K562 (cell line): ENCODE data around the gene GALK2. TPM values are rescaled to one million over a fixed set of nuclear protein-coding genes. Genes with fewer than 3 reads are reported as not detected.

Experiments used
- ATAC-seq: fragments of 200-7000 bp; cut with Tn5 transposase; 3 replicates; pipeline ENCODE4 v1.9.1; 2020; ENCODE audit warnings: moderate library complexity
- BruUV-seq: library from RNA; stranded (reverse); fragments of 400-500 nt; replicated peaks from 2 replicates; lab custom pipeline; 2021; lab: Mats Ljungman, UMichigan
- CTCF ChIA-PET: fragments of 300-600 bp; formaldehyde crosslinking; extraction: SDS; loops from one replicate; lab custom pipeline; 2021; ENCODE audit warnings: low intra/inter-chr PET ratio; lab: Yijun Ruan, JAX
- POLR2A ChIA-PET: fragments of 300-600, 350-650 bp; sonication (Branson Sonifier 250); formaldehyde crosslinking; extraction: SDS; loops from one replicate; lab custom pipeline; 2021; ENCODE audit warnings: antibody characterized with exemption, inconsistent platforms; lab: Yijun Ruan, JAX
- DNase-seq, 4 experiments: peaks; one replicate each; pipeline versions ENCODE4 v3.0.0 to v3.0.0-alpha.2; 2011 to 2018; ENCODE audit warnings: low spot score in 3 of 4, mixed read lengths in 3 of 4; ENCODE audit errors: extremely low read depth in 1 of 4
- FAIRE-seq: peaks from 2 replicates; lab custom pipeline; 2011; peaks lifted over from hg19 to GRCh38; lab: Jason Lieb, UNC
- H2AFZ ChIP-seq: 2 replicates; pipeline ENCODE4 v1.6.0; 2011; ENCODE audit warnings: low read depth, low read length, control low read depth, inconsistent platforms
- H3K27ac ChIP-seq: fragments of 200-600 bp; 3 replicates; pipeline ENCODE4 v1.8.0; 2011; ENCODE audit warnings: low read depth, mild to moderate bottlenecking, control low read depth, inconsistent platforms, low read length, moderate library complexity, mixed read lengths; ENCODE audit errors: extremely low read depth
- H3K27me3 ChIP-seq, 2 experiments: fragments of 300-600 bp in 1 of 2; 2 replicates in 1 of 2; 3 replicates in 1 of 2; pipeline versions ENCODE4 v1.6.0 to v1.8.0; 2011; ENCODE audit warnings: inconsistent platforms in 2 of 2, low read length in 2 of 2, mild to moderate bottlenecking in 1 of 2, mixed read lengths in 1 of 2, moderate library complexity in 1 of 2; ENCODE audit not compliant: control insufficient read depth in 2 of 2, insufficient read depth in 2 of 2
- H3K36me3 ChIP-seq: fragments of 300-600 bp; 3 replicates; pipeline ENCODE4 v1.8.0; 2011; ENCODE audit warnings: mild to moderate bottlenecking, low read length, inconsistent platforms; ENCODE audit not compliant: control insufficient read depth, insufficient read depth
- H3K4me1 ChIP-seq, 2 experiments: fragments of 200-600 bp in 1 of 2; replicated peaks in 1 of 2; 2 replicates in 1 of 2; 3 replicates in 1 of 2; pipeline versions ENCODE4 v1.5.1 to v1.8.0; 2011; ENCODE audit warnings: inconsistent platforms in 2 of 2, low read length in 2 of 2, mild to moderate bottlenecking in 1 of 2, mixed read lengths in 1 of 2, moderate library complexity in 1 of 2; ENCODE audit not compliant: control insufficient read depth in 2 of 2, insufficient read depth in 2 of 2
- H3K4me2 ChIP-seq: 2 replicates; pipeline ENCODE4 v1.6.1; 2011; ENCODE audit warnings: low read length, control low read depth, inconsistent platforms, mixed read lengths; ENCODE audit not compliant: insufficient read depth
- H3K4me3 ChIP-seq: fragments of 200-600 bp; sonication (generic), shearing (Covaris generic); 2 replicates; pipeline ENCODE4 v1.5.1; 2016; ENCODE audit warnings: control low read depth, inconsistent platforms
- H3K79me2 ChIP-seq: fragments of 200-600 bp; 3 replicates; pipeline ENCODE4 v1.8.0; 2011; ENCODE audit warnings: low read length, inconsistent platforms; ENCODE audit not compliant: control insufficient read depth, insufficient read depth
- H3K9ac ChIP-seq, 2 experiments: 2 replicates each; pipeline versions ENCODE4 v1.6.0 to v1.6.1; 2011; ENCODE audit warnings: low read depth in 2 of 2, low read length in 2 of 2, control low read depth in 1 of 2, inconsistent platforms in 1 of 2, mild to moderate bottlenecking in 1 of 2, mixed read lengths in 1 of 2; ENCODE audit not compliant: insufficient read depth in 1 of 2
- H3K9me1 ChIP-seq: one replicate; pipeline ENCODE4 v1.6.0; 2011; ENCODE audit warnings: inconsistent platforms, mild to moderate bottlenecking, low read length, moderate library complexity; ENCODE audit not compliant: control insufficient read depth, insufficient read depth
- H3K9me3 ChIP-seq: replicated peaks from 2 replicates; pipeline ENCODE4 v1.5.1; 2011; ENCODE audit warnings: low read depth, low read length, inconsistent platforms; ENCODE audit not compliant: control insufficient read depth, insufficient read depth
- H4K20me1 ChIP-seq: replicated peaks from 2 replicates; pipeline ENCODE4 v1.6.1; 2011; ENCODE audit warnings: low read length, inconsistent platforms, mixed read lengths; ENCODE audit not compliant: control insufficient read depth, insufficient read depth
- AFF1 ChIP-seq, 2 experiments: fragments of 450-650 bp; IDR thresholded peaks; 2 replicates each; pipeline ENCODE4 v1.6.1; 2018; ENCODE audit warnings: mild to moderate bottlenecking in 2 of 2, low read depth in 1 of 2; ENCODE audit not compliant: partially characterized antibody in 2 of 2
- BCOR ChIP-seq: fragments of 450-650 bp; IDR thresholded peaks from 2 replicates; pipeline ENCODE4 v1.6.1; 2016
- BRF1 ChIP-seq: IDR thresholded peaks from 3 replicates; pipeline ENCODE4 v1.6.1; 2011; ENCODE audit warnings: borderline replicate concordance, mild to moderate bottlenecking; ENCODE audit not compliant: insufficient read length; ENCODE audit errors: extremely low read depth
- COPS2 ChIP-seq: fragments of 450-650 bp; conservative IDR thresholded peaks from 2 replicates; pipeline ENCODE4 v1.6.1; 2016; ENCODE audit warnings: mild to moderate bottlenecking, moderate library complexity
- GATAD2B ChIP-seq: fragments of 450-650 bp; IDR thresholded peaks from 2 replicates; pipeline ENCODE4 v1.6.1; 2017; ENCODE audit warnings: mild to moderate bottlenecking, borderline replicate concordance
- HDAC2 ChIP-seq: fragments of 450-650 bp; IDR thresholded peaks from 2 replicates; pipeline ENCODE4 v1.6.1; 2016; ENCODE audit warnings: mild to moderate bottlenecking
- HEY1 ChIP-seq: fragments of 250-450 bp; sonication (Bioruptor Pico); IDR thresholded peaks from 2 replicates; pipeline ENCODE4 v1.5.0; 2020; ENCODE audit warnings: mild to moderate bottlenecking, moderate library complexity, borderline replicate concordance
- HNRNPUL1 ChIP-seq: fragments of 200-400 bp; formaldehyde crosslinking; IDR thresholded peaks from 2 replicates; pipeline ENCODE4 v1.6.1; 2017; ENCODE audit warnings: low read length
- MLLT1 ChIP-seq, 2 experiments: fragments of 450-650 bp; IDR thresholded peaks; 2 replicates each; pipeline ENCODE4 v1.6.1; 2016
- NCOA1 ChIP-seq: fragments of 450-650 bp; IDR thresholded peaks from 2 replicates; pipeline ENCODE4 v1.6.1; 2016; ENCODE audit warnings: low read depth
- RBM14 ChIP-seq: fragments of 200-400 bp; formaldehyde crosslinking; IDR thresholded peaks from 2 replicates; pipeline ENCODE4 v1.6.1; 2018; ENCODE audit warnings: low read depth, mild to moderate bottlenecking, low read length, moderate library complexity, borderline replicate concordance; ENCODE audit not compliant: insufficient read depth
- VEZF1 ChIP-seq: fragments of 200-800 bp; sonication (Bioruptor generic); IDR thresholded peaks from 2 replicates; pipeline ENCODE4 v1.6.1; 2017; ENCODE audit warnings: missing genetic modification characterization, missing compliant biosample characterization
- ZNF12 ChIP-seq: sonication (generic); formaldehyde crosslinking; IDR thresholded peaks from 2 replicates; pipeline ENCODE4 v1.4.0; 2020; ENCODE audit warnings: mild to moderate bottlenecking, missing genetic modification reagents
- ZNF146 ChIP-seq: IDR thresholded peaks from one replicate; pipeline ENCODE4 v1.6.1; 2018; ENCODE audit warnings: missing compliant biosample characterization; ENCODE audit not compliant: unreplicated experiment
- ZNF24 ChIP-seq: fragments of 450-650 bp; IDR thresholded peaks from 2 replicates; pipeline ENCODE4 v1.6.1; 2016
- ZNF311 ChIP-seq: fragments of 250-450 bp; sonication (Bioruptor Pico); IDR thresholded peaks from 2 replicates; pipeline ENCODE4 v1.4.0; 2020; ENCODE audit warnings: mild to moderate bottlenecking, moderate library complexity
- WGBS: fragments of 100-300 bp; shearing (Covaris generic); methylation state at CpG from one replicate; pipeline ENCODE4 v1.1.6; 2016; ENCODE audit warnings: low coverage, mixed read lengths; ENCODE audit not compliant: insufficient coverage; ENCODE audit errors: missing lambda C conversion rate; 5-methylcytosine and 5-hydroxymethylcytosine counted together
- in situ Hi-C: fragments of 300-500 bp; cut with MboI; formaldehyde crosslinking; loops from 4 replicates; pipeline ENCODE4 v1.15.0; 2018; ENCODE audit warnings: inconsistent platforms, mixed read lengths
- intact Hi-C: fragments of 100-400 bp; cut with micrococcal nuclease; formaldehyde crosslinking; loops from 2 replicates; pipeline ENCODE4 v1.14.2; 2022
- polyA plus RNA-seq, 8 experiments: library from polyadenylated mRNA; depleted of rRNA in 4 of 8; stranded (reverse) in 5 of 8; unstranded in 3 of 8; fragments of >200 nt; fragmentation: Nextera tagmentation in 2 of 8; fragmentation: Illumina TruSeq in 1 of 8; extraction: Ambion mirVana in 2 of 8; extraction: Trizol in 1 of 8; gene quantifications; 2 replicates each; pipeline versions ENCODE4 v1.2.1 to v1.2.3, GENCODE V29; 2011 to 2014; ENCODE audit warnings: inconsistent platforms in 1 of 8, missing spikeins in 1 of 8
- total RNA-seq, 7 experiments: library from RNA; depleted of rRNA in 6 of 7; stranded (reverse); fragments of >200 nt in 6 of 7; fragmentation: Illumina TruSeq in 2 of 7; extraction: Trizol in 2 of 7; gene quantifications; 2 replicates each; pipeline versions ENCODE4 v1.2.1 to v1.2.3, GENCODE V29; 2011 to 2021; ENCODE audit warnings: low replicate concordance in 1 of 7

GALK2 gene
- total and polyA plus RNA-seq, 9 of the 15 experiments (the other 6 are each of a cell fraction or from before 2014, with no cell fraction given): 32.8 to 82.0 (median 54.4) TPM

GRCh38 chr15:49223536-49224274 is 53.7 kb downstream of the GALK2 start:
- H3K4me3 ChIP-seq: no peak overlapping the region
- intact Hi-C loops (loop anchor here (2.0 kb wide), 1 partner anchor 361 kb away; no protein-coding TSS in a partner anchor), in situ Hi-C loops (loop anchor here (10.0 kb wide), 1 partner anchor 359 kb away; no protein-coding TSS in a partner anchor)
- H3K9me3 ChIP-seq: no peaks in the 10 kb centered on the region
- FAIRE-seq (no peak), DNase-seq (no peak), ATAC-seq (no peak)
- BruUV-seq: no TSS peak
- H3K9ac ChIP-seq: no peak overlapping the region
- 0 out of 2 replicates have a peak, but pooled peaks cover 4% of the 10 kb centered on the region for H4K20me1 ChIP-seq
- ChIA-PET POLR2A (interaction anchor here (0.6 kb wide), 1 partner anchor 54 kb away, joined by 3 read pairs; the partner anchor contains the start of gene GALK2), CTCF (interaction anchor here (0.6 kb wide), 1 partner anchor 893 kb away, joined by 3 read pairs; no protein-coding TSS in a partner anchor)
- H3K4me2 ChIP-seq: no peak overlapping the region
- no peak overlapping the region for H3K27ac ChIP-seq
- H3K9me1 ChIP-seq: no peaks in the 10 kb centered on the region
- peaks cover 7 to 11% of the 10 kb centered on the region in 2 experiments; a peak in 4 of 5 replicates for H3K4me1 ChIP-seq
- H3K36me3 ChIP-seq: peaks cover 9% of the 10 kb centered on the region; the same call in 1 of the 3 replicates
- no peaks in the 10 kb centered on the region for H3K27me3 ChIP-seq
- WGBS: 73% methylated on average over 3 of the region's 3 CpGs
- no peak overlapping the region for H2AFZ ChIP-seq
- H3K79me2 ChIP-seq: peaks cover 57% of the 10 kb centered on the region
- TF ChIP-seq AFF1 (IDR thresholded peaks at IDR 0.05; ENCODE audit: low read depth in 1 of 2, partially characterized antibody in 2 of 2) (peak in 1 of 2 experiments; percentile 78), GATAD2B (no peak), ZNF311 (CRISPR knock-in tag) (no peak), BCOR (peak; percentile 35; the same call in 1 of the 2 replicates), ZNF146 (CRISPR knock-in tag) (peak; percentile 83), COPS2 (no peak), ZNF24 (no peak), BRF1 (no peak), VEZF1 (CRISPR knock-in tag) (no peak), NCOA1 (no peak), HDAC2 (no peak), HEY1 (CRISPR knock-in tag) (no peak), ZNF12 (CRISPR knock-in tag) (no peak), HNRNPUL1 (no peak), MLLT1 (IDR thresholded peaks at IDR 0.05) (no peak), RBM14 (no peak)
